Calu3 (cell line): ENCODE measurements around the gene COL3A1. TPM values are rescaled to one million over a fixed set of nuclear protein-coding genes. Genes with fewer than 3 reads are reported as not detected.

Source experiments
- BruUV-seq: library from RNA; stranded (reverse); fragments of 400-500 nt; replicated peaks from 2 replicates; lab custom pipeline; 2021; lab: Mats Ljungman, UMichigan
- CTCF ChIA-PET: fragments of 300-600 bp; sonication (Branson Sonifier 250); formaldehyde crosslinking; loops from one replicate; lab custom pipeline; 2022; ENCODE audit warnings: antibody characterized with exemption; lab: Charles Lee
- DNase-seq: peaks from one replicate; pipeline ENCODE4 v3.0.0; 2022
- H3K27ac Mint-ChIP-seq: one replicate; pipeline ENCODE4 v1.8.0; 2022; ENCODE audit warnings: mixed read lengths; ENCODE audit not compliant: unreplicated experiment
- H3K27me3 Mint-ChIP-seq: one replicate; pipeline ENCODE4 v1.8.0; 2022; ENCODE audit warnings: mixed read lengths; ENCODE audit not compliant: unreplicated experiment
- H3K36me3 Mint-ChIP-seq: one replicate; pipeline ENCODE4 v1.8.0; 2022; ENCODE audit warnings: mild to moderate bottlenecking, moderate library complexity, mixed read lengths; ENCODE audit not compliant: insufficient read depth, unreplicated experiment
- H3K4me1 Mint-ChIP-seq: one replicate; pipeline ENCODE4 v1.8.0; 2022; ENCODE audit warnings: mild to moderate bottlenecking, low read depth, mixed read lengths; ENCODE audit not compliant: unreplicated experiment
- H3K4me3 Mint-ChIP-seq: one replicate; pipeline ENCODE4 v1.8.0; 2022; ENCODE audit warnings: mild to moderate bottlenecking, low read depth, moderate library complexity, mixed read lengths; ENCODE audit not compliant: unreplicated experiment
- H3K9me3 Mint-ChIP-seq: one replicate; pipeline ENCODE4 v1.8.0; 2022; ENCODE audit warnings: low read depth, mixed read lengths; ENCODE audit not compliant: unreplicated experiment
- intact Hi-C: fragments of 100-400 bp; cut with micrococcal nuclease; formaldehyde crosslinking; loops from one replicate; pipeline ENCODE4 v1.10.0; 2022; ENCODE audit not compliant: unreplicated experiment
- total RNA-seq: library from RNA; stranded (reverse); gene quantifications from 2 replicates; pipeline ENCODE4 v1.2.3, GENCODE V29; 2022
- TF ChIP-seq, protein P1 (sequence below): fragments of 200-600 bp; IDR thresholded peaks from one replicate; pipeline ENCODE4 v1.8.0; 2022; ENCODE audit warnings: antibody characterized with exemption; ENCODE audit not compliant: unreplicated experiment

COL3A1 gene
- total RNA-seq, 1 experiment from 2014 or later, result not detected

DNA sequence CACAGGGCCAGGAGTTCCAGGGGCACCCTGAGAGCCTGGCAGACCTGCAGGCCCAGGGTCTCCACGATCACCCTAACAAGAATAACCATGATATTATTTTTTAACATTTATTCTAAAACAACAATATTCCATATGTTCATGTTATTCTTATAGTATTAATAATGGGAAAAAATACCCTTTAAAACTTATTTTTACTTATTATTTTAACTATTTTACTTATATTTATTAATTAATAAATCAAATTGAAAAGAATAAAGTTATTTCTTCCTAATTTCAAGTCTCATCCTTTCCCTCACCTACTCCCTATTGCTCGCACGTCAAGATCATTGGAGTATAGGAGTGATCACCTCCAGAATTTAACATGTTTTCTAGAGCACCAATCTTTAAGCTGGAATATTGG is 71.7 kb downstream of the COL3A1 start:
- TF ChIP-seq, protein P1, sequence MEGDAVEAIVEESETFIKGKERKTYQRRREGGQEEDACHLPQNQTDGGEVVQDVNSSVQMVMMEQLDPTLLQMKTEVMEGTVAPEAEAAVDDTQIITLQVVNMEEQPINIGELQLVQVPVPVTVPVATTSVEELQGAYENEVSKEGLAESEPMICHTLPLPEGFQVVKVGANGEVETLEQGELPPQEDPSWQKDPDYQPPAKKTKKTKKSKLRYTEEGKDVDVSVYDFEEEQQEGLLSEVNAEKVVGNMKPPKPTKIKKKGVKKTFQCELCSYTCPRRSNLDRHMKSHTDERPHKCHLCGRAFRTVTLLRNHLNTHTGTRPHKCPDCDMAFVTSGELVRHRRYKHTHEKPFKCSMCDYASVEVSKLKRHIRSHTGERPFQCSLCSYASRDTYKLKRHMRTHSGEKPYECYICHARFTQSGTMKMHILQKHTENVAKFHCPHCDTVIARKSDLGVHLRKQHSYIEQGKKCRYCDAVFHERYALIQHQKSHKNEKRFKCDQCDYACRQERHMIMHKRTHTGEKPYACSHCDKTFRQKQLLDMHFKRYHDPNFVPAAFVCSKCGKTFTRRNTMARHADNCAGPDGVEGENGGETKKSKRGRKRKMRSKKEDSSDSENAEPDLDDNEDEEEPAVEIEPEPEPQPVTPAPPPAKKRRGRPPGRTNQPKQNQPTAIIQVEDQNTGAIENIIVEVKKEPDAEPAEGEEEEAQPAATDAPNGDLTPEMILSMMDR, result no peak
- CTCF ChIA-PET, result no interaction called here
- Mint-ChIP-seq H3K4me1 (no peaks in the 10 kb centered on the region), H3K27ac (no peak overlapping the region), H3K9me3 (no peaks in the 10 kb centered on the region), H3K27me3 (no peaks in the 10 kb centered on the region), H3K4me3 (no peak overlapping the region), H3K36me3 (no peaks in the 10 kb centered on the region)
- no peak for DNase-seq
- BruUV-seq, result no TSS peak
- intact Hi-C loops, result no loop called here

DNA sequence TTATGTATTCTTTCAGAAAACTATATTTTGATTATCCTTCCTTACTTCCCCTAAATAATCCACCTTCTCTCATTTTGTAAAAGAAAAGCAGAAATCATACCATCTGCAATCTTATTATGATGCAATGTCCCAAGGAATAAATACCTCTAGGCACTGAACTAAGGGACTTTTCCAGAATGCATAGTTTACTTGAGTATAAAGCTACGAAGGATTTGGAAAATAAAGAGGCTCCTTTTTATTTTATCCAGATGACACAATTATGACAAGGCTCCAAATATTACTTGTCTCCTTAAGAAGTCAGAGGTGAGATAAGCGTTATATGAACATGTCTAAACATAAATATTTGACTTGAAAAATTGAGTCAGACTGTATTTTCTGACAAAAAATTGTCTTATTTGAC is 72.1 kb downstream of the COL3A1 start:
- H3K27me3 Mint-ChIP-seq, result no peaks in the 10 kb centered on the region
- H3K9me3 Mint-ChIP-seq, result no peaks in the 10 kb centered on the region
- no peak overlapping the region for H3K27ac Mint-ChIP-seq
- no TSS peak for BruUV-seq
- H3K4me1 Mint-ChIP-seq, result no peaks in the 10 kb centered on the region
- intact Hi-C loops, result no loop called here
- no peak overlapping the region for H3K4me3 Mint-ChIP-seq
- CTCF ChIA-PET, result no interaction called here
- no peaks in the 10 kb centered on the region for H3K36me3 Mint-ChIP-seq
- TF ChIP-seq, protein P1, result no peak
- DNase-seq, result no peak

DNA sequence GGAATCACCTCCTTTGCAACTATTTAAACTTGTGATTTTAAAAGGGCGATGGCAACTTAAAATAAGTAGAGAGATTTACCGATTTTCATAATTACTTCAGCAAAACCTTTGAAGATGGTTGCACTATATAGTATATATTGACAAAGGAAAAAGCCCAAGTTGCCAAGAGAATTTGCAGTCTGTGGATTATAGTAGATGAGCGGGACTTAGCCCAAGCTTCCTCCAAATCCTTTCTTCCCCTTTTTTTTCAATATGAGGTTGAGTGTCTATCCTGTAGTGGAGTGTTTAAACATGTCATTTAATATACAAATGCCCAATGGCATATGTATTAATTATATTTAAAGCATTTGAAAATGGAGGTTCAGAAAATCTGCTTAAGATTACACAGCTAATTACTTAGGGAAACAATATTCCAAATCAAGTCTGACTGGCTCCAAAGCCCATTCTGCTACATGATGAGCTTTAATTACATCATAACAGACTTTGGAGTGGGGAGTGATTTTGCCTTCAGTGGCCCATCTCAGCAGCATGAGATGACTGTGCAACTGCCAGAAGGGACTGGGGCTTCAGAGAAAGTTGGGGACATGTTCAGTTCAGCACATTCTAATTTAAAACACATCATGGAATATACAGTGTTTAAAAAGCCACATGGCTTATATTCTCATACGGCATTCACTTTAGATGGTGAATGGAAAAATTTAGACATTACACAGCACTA is 73.2 kb downstream of the COL3A1 start:
- Mint-ChIP-seq H3K27me3 (no peaks in the 10 kb centered on the region), H3K4me1 (no peaks in the 10 kb centered on the region), H3K9me3 (no peaks in the 10 kb centered on the region), H3K36me3 (no peaks in the 10 kb centered on the region), H3K4me3 (no peak overlapping the region), H3K27ac (no peak overlapping the region)
- intact Hi-C loops, result no loop called here
- no peak for DNase-seq
- TF ChIP-seq, protein P1, result no peak
- BruUV-seq, result no TSS peak
- CTCF ChIA-PET, result no interaction called here

DNA sequence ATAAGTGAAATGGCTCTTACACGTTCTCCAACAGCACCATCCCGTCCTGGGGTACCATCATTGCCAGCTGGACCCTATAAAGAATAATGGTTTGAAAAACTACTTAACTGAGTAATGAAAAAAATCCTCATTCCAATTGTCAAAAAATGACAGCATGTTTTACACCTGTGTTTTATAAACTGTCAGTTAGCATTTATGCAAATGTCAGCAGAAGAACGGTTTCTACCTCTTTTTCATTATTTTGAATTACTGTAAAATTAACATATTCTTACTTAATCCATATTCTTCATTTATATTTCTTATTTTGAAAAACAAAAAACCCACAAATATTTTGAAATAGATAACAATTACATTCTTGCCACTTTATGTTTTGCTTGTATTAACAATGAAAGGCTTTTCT is 74.0 kb downstream of the COL3A1 start:
- TF ChIP-seq, protein P1, result no peak
- no peaks in the 10 kb centered on the region for H3K27me3 Mint-ChIP-seq
- H3K4me3 Mint-ChIP-seq, result no peak overlapping the region
- DNase-seq, result no peak
- no TSS peak for BruUV-seq
- CTCF ChIA-PET, result no interaction called here
- H3K36me3 Mint-ChIP-seq, result no peaks in the 10 kb centered on the region
- H3K4me1 Mint-ChIP-seq, result no peaks in the 10 kb centered on the region
- no peaks in the 10 kb centered on the region for H3K9me3 Mint-ChIP-seq
- no peak overlapping the region for H3K27ac Mint-ChIP-seq
- intact Hi-C loops, result no loop called here
